Subcutaneous adipose tissue (tissue), 4 donors: Measurements from ENCODE around the gene SLAMF6. TPM values are rescaled to one million over a fixed set of nuclear protein-coding genes. Genes with fewer than 3 reads are reported as not detected.

Experiments
- total RNA-seq, 4 donors: library from RNA; depleted of rRNA; stranded (reverse); fragments of >200 nt; gene quantifications; one replicate each; pipeline ENCODE4 v1.1.0, GENCODE V29; 2016
- TF ChIP-seq, protein P1 (sequence below): fragments of 450-650 bp; IDR thresholded peaks from one replicate; pipeline ENCODE4 v1.5.1; 2016; ENCODE audit warnings: low read depth, mild to moderate bottlenecking, control low read depth, antibody characterized with exemption, moderate library complexity

Gene SLAMF6
- total RNA-seq, 4 donors from 2014 or later: 0.65 to 7.0 (median 1.7) TPM

DNA sequence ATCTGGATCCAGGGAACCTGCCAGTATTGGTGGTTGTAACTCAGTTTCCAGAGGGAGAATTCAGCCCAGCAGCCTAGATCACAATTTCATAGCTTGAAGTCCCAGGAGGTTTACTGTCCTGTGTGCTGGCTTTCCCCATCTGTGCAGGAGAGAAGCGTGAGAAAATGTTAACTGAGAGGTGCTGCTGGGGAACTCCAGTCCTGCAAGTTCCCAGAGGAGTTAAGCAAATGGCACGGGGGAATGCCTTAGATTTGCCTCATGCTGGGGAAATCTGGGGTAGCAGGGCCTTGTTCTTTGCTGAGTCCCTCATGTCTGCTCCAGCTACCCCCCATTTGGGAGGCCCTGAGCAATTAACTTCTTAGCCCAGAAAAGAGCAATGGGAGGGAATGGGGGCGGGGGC, 25.1 kb upstream of the SLAMF6 start:
- TF ChIP-seq, protein P1, sequence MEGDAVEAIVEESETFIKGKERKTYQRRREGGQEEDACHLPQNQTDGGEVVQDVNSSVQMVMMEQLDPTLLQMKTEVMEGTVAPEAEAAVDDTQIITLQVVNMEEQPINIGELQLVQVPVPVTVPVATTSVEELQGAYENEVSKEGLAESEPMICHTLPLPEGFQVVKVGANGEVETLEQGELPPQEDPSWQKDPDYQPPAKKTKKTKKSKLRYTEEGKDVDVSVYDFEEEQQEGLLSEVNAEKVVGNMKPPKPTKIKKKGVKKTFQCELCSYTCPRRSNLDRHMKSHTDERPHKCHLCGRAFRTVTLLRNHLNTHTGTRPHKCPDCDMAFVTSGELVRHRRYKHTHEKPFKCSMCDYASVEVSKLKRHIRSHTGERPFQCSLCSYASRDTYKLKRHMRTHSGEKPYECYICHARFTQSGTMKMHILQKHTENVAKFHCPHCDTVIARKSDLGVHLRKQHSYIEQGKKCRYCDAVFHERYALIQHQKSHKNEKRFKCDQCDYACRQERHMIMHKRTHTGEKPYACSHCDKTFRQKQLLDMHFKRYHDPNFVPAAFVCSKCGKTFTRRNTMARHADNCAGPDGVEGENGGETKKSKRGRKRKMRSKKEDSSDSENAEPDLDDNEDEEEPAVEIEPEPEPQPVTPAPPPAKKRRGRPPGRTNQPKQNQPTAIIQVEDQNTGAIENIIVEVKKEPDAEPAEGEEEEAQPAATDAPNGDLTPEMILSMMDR: no peak

DNA sequence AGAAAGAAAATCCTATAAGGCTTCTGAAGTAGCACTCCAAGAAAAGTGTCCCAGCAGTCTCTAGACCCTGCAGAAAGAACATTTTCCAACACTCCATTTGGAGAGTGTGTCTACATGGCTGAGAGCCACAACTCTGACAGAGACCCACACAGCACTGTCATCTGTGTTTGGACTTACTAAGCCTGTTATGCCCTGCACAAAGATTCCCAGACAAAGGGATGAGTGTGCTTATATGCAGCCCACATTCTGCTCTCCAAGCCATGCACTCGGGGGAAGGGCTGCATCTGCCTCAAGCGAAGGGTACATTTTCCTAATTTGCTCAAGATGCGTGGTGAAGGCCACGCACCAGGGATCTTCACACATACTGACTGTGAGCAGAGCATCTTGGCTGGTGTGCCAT, 24.4 kb upstream of the SLAMF6 start:
- TF ChIP-seq, protein P1: no peak

DNA sequence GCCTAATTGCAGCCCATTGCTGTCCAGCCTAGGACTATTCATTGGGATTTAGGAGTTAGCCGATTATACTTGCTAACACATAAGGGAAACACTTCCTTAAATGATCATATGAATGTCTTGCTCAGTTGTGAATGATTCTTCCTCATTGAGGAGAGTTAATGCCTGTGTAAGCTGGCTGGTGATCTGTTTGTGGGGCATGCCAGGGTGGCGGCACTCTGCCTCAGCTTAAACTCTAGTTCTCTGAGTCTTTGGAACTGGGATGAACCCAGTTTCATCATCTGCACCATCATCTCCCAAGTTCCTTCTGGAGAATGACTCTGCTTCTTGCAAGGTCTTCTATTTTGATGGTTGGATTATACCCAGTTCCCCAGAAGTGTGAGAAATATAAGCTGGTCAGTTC, 23.9 kb upstream of the SLAMF6 start:
- TF ChIP-seq, protein P1: no peak

DNA sequence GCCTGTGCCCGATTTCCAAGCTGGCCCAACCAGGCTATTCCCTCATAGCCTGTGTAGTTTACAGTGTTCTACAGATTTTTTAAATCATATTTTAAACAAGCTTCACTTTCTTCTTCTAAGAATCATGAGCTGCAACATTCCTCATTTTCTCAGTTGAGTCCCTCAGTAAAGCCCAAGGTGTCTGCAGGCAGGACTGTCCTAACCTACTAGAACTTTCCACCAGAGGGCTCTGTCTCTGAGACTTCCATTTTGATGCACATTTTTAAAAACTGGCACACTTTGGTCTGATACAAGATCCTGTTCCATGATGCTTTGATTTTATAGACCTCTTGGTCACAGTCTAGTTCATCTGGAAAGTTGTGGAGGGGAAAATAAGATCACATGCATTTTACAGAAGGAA, 21.6 kb upstream of the SLAMF6 start:
- TF ChIP-seq, protein P1: no peak

DNA sequence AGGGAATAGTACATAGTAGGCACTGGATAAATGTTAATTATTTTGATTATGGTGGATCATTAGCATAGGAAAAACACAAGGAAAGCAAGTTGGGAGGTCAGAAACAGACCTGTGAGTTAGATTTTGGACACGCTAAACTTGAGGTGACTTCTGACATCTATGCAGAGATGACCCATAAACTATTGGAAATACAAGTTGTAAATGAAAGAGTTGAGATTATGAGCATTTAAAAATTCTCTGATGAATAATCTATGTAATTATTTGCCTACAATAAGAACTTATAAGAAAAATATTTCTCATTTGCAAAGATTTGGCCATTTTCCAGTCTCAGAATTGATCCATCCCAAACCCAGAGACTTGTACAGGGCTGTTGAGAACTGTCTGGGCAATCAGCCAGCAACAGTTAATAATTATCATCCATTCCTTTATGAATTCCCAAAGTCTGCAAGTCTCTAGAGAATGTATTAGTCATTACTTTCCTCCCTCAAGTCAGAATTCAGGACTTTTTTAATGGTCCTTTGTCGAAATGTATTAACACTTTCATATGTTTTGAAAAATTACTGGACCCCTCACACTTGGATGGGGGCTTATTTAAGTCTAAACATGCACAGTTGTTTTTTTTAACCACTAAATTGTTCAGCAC, 19.4 kb upstream of the SLAMF6 start:
- TF ChIP-seq, protein P1: no peak

DNA sequence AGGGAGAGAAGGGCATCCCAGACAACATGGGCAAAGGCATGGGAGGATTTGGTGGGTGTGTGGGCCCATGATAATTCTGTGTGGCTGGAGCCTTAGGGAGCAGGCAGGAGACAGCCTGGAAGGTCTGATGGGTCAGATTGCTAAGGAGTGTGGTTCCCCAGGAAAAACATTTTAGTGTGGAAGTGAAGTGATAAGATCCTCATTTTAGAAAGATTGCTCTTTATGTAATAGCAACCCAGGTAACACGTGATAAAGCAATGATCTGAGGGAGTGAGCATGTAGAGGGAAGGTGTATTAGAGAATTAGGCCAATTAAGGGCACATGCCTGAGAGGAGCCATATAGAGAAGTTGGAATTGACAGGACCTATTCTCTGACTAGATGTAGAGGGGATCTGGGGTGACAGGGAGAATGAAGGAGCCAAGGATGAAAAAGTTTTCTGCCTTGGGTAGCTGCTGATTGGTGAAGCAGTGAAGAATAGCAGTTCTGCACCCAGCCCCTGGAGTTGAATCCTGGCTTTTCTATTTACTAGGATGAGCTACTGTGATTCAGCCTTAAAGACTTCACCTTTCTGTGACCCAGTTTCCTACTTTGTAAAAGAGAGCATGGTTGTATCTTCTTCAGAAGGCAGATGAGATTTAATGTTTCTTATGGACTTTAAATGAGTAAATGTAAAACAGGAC, 18.7 kb upstream of the SLAMF6 start:
- TF ChIP-seq, protein P1: no peak

DNA sequence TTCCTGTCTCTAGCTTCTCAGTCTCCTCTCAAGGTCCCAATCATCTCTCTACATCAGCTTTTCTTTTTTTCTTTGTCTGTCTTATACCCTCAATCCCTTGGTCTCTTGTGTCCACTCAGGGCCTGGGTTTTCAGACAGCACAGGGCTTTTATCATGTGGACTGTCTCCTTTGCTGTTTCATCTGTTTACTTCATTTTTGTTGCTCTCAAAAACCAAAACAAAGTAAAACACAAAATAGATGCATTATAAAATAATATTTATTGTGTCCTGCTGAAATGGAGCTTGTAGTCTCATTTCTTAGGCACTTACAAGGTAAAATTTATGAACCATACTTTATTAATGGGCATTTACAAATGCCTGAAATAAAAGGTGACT, 17.8 kb upstream of the SLAMF6 start:
- TF ChIP-seq, protein P1: no peak
